Astrocyte of the spinal cord (primary cell): Measurements from ENCODE around the gene CHRM1.

ENCODE experiments used
- DNase-seq: peaks from one replicate; pipeline ENCODE4 v3.0.0; 2011; ENCODE audit warnings: low read depth, low spot score
- H3K4me3 ChIP-seq: 2 replicates; pipeline ENCODE4 v1.5.1; 2011; ENCODE audit warnings: low read depth, mild to moderate bottlenecking, low read length, moderate library complexity
- in situ Hi-C: cut with HindIII; loops from 2 replicates; pipeline ENCODE4 v1.10.0; 2017; ENCODE audit warnings: low sequenced_read_pairs
- TF ChIP-seq, protein P1 (sequence below): IDR thresholded peaks from 2 replicates; pipeline ENCODE4 v1.5.1; 2012; ENCODE audit warnings: low read depth, mild to moderate bottlenecking, low read length, inconsistent platforms

The CHRM1 gene

DNA sequence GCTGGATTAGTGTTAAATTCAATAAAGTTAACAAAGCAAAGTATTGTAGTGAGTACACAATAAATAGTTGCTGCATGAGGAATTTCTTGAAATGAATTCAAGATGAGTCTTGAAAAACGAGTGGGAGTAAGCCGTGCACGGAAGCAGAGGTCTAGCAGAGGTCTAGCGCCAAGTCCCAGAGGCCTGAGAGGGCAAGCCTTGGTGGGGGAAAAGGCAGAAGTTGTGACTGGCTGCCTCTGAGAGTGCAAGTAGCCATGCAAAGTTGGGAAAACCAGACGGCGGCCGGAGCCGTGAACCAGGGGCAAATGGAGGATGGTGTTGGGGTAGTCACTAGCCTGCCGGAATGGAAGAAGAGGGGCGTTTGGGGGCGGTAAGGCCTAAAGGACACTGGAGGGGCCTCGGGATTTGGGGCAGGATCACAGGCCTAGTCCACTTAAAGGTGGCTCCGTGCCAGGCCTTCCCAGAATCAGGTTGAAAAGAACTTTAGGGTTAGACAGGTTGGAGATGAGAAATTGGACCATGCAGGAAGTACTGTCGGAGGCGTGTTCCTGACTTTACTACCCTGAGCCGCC is 40.8 kb downstream of the CHRM1 start:
- in situ Hi-C loops, result no loop called here
- DNase-seq, result peak; percentile 69
- peak overlapping the region; percentile 99 for H3K4me3 ChIP-seq
- TF ChIP-seq, protein P1, sequence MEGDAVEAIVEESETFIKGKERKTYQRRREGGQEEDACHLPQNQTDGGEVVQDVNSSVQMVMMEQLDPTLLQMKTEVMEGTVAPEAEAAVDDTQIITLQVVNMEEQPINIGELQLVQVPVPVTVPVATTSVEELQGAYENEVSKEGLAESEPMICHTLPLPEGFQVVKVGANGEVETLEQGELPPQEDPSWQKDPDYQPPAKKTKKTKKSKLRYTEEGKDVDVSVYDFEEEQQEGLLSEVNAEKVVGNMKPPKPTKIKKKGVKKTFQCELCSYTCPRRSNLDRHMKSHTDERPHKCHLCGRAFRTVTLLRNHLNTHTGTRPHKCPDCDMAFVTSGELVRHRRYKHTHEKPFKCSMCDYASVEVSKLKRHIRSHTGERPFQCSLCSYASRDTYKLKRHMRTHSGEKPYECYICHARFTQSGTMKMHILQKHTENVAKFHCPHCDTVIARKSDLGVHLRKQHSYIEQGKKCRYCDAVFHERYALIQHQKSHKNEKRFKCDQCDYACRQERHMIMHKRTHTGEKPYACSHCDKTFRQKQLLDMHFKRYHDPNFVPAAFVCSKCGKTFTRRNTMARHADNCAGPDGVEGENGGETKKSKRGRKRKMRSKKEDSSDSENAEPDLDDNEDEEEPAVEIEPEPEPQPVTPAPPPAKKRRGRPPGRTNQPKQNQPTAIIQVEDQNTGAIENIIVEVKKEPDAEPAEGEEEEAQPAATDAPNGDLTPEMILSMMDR, result no peak

DNA sequence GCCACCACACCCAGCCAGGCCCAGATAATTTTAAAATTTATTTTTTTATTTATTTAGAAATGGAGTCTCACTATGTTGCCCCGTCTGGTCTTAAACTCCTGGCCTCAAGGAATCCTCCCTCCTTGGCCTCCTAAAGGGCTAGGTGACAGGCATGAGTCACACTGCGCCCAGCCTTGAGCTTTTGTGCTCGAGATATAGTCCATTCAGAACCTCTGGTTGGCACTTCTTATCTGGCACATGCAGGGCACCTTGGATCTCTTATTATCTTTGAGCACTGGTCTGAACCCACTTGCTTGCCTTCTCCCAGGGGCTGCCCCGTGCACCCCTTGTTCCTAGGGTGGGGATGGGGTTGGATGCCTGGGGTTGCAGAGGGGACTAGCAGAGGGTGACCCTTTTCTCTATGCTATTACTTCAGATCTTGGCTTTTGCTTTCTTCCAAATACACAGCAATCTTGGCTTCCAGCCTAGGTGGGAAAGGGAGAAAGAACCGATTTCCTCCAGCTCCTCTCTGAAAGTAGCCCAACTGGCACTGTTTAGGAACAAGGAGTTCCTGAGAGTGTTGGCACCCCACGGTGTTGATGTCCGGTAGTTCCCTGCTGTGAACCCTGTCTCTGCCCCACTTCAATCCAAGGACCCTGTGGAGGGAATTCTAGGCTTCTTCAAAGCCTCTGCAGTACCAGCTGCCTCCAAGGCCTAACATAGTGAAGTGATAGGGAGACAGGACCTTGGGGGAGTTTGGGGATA is 41.8 kb downstream of the CHRM1 start:
- TF ChIP-seq, protein P1, result no peak
- DNase-seq, result peak; percentile 44
- peak overlapping the region; percentile 99 for H3K4me3 ChIP-seq
- in situ Hi-C loops, result no loop called here

DNA sequence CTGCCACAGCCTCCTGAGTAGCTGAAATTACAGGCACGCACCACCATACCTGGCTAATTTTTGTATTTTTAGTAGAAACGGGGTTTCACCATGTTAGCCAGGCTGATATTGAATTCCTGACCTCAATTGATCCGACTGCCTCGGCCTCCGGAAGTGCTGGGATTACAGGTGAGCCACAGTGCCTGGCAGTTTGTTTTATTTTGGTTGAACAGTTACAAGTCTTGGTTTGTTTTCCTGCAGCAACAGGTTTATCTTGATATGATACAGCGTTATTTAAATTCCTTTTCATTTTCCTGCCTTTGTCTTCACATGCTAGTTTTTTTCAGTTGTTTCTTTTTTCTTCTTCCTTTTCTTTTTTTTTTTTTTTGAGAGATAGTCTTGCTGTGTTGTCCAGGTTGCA is 44.5 kb downstream of the CHRM1 start:
- no peak overlapping the region for H3K4me3 ChIP-seq
- DNase-seq, result no peak
- TF ChIP-seq, protein P1, result no peak
- in situ Hi-C loops, result no loop called here

DNA sequence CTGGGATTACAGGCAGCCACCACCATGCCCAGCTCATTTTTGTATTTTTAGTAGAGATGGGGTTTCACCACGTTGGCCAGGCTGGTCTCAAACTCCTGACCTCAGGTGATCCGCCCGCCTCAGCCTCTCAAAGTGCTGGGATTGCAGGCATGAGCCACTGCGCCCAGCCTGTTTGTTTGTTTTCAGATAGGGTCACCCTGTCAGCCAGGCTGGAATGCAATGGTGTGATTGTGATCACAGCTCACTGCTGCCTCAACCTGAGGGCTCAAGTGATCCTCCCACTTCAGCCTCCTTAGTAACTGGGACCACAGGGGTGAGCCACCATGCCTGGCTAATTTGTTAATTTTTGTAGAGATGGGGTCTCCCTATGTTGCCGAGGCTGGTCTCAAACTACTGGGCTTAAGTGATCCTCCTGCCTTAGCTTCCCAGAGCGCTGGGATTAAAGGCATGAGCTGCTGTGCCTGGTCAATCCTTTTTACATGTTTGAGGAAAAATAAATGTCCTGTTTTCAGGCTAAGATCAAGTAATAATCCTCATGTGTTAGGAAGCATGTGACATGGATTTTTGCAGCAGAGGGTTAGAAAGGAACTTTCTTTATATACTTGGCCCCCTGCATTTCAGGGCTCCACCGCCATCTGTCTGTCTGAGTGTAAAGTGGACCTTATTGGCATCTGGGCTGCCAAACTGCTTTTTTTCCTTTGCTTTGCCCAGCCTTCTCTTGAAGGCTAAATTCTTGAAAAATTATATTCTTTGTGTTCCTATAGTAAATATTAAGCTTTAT is 45.3 kb downstream of the CHRM1 start:
- no peak overlapping the region for H3K4me3 ChIP-seq
- in situ Hi-C loops, result no loop called here
- DNase-seq, result no peak
- TF ChIP-seq, protein P1, result peak; percentile 1

DNA sequence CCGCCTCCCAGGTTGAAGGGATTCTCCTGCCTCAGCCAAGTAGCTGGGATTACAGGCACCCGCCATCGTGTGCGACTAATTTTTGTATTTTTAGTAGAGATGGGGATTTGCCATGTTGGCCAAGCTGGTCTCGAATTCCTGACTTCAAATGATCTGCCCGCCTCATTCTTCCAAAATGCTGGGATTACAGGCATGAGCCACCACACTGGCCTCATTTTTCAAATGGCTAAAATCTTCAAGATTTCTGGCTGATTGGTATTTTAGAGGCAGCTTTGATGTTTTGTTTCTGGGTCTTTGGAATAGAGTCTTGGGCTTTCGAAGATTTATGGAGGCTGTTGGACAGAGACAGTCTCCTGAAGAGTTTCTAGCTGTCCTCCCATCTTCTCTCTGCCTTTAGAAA is 46.3 kb downstream of the CHRM1 start:
- TF ChIP-seq, protein P1, result no peak
- no peak for DNase-seq
- no peak overlapping the region for H3K4me3 ChIP-seq
- in situ Hi-C loops, result no loop called here

DNA sequence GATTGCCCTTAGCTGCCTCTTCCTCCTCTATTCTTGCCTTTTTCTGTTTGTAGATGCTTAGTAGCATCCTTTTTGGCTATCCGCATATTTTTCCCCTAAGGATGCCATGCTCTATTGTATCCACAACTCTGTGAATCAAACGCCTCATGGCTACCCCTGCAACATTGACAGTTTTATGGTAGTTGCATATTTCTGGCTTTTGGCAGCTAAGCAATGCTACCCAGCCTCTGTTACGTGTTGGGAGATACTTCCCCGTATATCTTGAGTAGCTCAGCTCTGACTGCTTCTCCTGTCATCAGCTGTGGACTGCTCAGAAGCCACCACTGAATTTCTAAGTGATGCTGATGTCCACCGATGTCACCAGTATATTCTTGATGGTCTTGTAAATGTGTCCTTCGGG is 55.5 kb downstream of the CHRM1 start:
- no peak for DNase-seq
- in situ Hi-C loops, result no loop called here
- H3K4me3 ChIP-seq, result no peak overlapping the region
- TF ChIP-seq, protein P1, result no peak
